Peyer's patch (tissue), 4 donors: ENCODE results near the gene QPCT. TPM values are rescaled to one million over a fixed set of nuclear protein-coding genes. Genes with fewer than 3 reads are reported as not detected.

ENCODE experiments used
- DNase-seq, 3 donors: peaks; one replicate each; pipeline ENCODE4 v3.0.0-alpha.2; 2017 to 2019
- H3K27ac ChIP-seq, 4 donors: fragments of 200-600 bp; sonication (generic); one replicate each; pipeline ENCODE4 v1.5.1; 2016 to 2019
- H3K27me3 ChIP-seq, 2 donors: fragments of 200-600 bp; sonication (generic); one replicate each; pipeline ENCODE4 v1.5.1; 2019
- H3K36me3 ChIP-seq, 3 donors: fragments of 200-600 bp; sonication (generic); one replicate each; pipeline ENCODE4 v1.5.1; 2016 to 2019
- H3K4me1 ChIP-seq, 4 donors: fragments of 200-600 bp; sonication (generic); one replicate each; pipeline ENCODE4 v1.5.1; 2016 to 2019
- H3K4me3 ChIP-seq, 4 donors: fragments of 200-600 bp; sonication (generic); 1 replicate in 3 of 4; 2 replicates in 1 of 4; pipeline ENCODE4 v1.5.1; 2016 to 2019; ENCODE audit warnings: mild to moderate bottlenecking in 1 of 4
- H3K9me3 ChIP-seq, 4 donors: fragments of 200-600 bp; sonication (generic); one replicate each; pipeline ENCODE4 v1.5.1; 2016 to 2019; ENCODE audit warnings: mild to moderate bottlenecking in 1 of 4
- CTCF ChIP-seq, 6 experiments: fragments of 450-650 bp in 4 of 6; fragments of 200-600 bp in 2 of 6; sonication (generic) in 1 of 6; IDR thresholded peaks; one replicate each; pipeline ENCODE4 v1.5.1; 2017 to 2019; ENCODE audit warnings: antibody characterized with exemption in 6 of 6, mild to moderate bottlenecking in 3 of 6, moderate library complexity in 1 of 6
- POLR2A ChIP-seq, 2 donors: fragments of 450-650 bp; IDR thresholded peaks; one replicate each; pipeline ENCODE4 v1.5.1; 2017; ENCODE audit warnings: antibody characterized with exemption in 2 of 2, mild to moderate bottlenecking in 2 of 2, moderate library complexity in 2 of 2
- total RNA-seq, 4 donors: library from RNA; depleted of rRNA; stranded (reverse); fragments of >200 nt; gene quantifications; one replicate each; pipeline ENCODE4 v1.1.0, GENCODE V29; 2016

QPCT gene
- total RNA-seq, 4 donors from 2014 or later, result 0.66 to 1.6 (median 0.88) TPM; not detected in 1

DNA sequence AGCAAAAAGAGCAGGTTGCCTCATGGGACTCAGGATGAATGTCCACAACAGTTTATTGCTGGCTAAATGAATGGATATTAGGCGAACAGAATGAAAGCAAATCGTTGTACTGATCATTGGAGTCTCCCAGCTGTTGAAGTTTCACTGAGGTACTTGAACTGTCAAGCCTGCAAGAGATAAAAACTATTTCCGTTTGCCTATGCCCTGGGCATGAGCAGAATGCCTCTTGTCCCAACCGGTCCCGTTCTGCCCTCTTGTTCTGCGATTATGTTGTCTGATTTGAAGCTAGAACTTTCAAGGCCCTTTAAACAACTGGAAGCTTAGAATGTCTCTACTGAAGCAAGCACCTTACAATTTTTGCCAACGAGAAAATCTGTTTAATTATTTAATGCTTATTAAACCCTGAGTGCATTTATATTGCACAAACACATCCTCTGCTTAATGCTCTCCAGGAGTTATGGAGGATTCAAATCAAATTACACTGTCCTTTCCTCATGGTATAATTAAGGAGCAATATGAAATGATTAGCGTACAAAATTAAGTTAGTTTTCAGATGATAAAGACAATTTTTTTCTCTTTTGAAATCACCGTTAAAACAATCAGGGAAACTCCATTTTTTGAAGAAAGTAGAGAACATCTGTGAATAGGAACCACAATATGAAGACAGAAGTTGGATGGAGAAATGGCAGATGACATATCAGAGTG is 17.7 kb downstream of the QPCT start:
- Histone ChIP-seq H3K4me1 (no peaks in the 10 kb centered on the region), H3K27ac (no peak overlapping the region), H3K27me3 (no peaks in the 10 kb centered on the region), H3K9me3 (no peaks in the 10 kb centered on the region), H3K4me3 (no peak overlapping the region), H3K36me3 (no peaks in the 10 kb centered on the region)
- no peak for TF ChIP-seq CTCF (IDR thresholded peaks at IDR 0.05)
- TF ChIP-seq POLR2A (IDR thresholded peaks at IDR 0.05), result no peak
- DNase-seq, result no peak

DNA sequence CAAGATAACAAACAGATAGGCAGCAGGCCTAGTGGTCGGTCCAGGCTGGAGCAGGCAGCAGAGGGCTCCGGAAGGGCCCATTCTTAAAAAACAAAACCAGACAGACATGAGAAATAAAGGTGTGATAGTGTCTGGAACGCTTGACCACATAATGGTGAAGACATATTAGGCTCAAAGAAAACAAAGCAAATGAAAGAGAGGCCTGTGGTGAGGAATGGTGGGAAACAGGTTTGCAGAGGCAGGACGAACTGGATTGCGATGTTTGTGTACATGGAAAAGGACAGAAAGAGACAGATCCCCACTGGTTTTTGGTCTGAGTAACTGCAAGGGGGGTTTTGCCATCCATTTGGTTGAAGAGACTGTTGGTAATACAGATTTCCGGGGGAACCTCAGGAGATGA is 19.9 kb downstream of the QPCT start:
- DNase-seq, result no peak
- H3K9me3 ChIP-seq, result no peaks in the 10 kb centered on the region
- H3K4me1 ChIP-seq, result no peaks in the 10 kb centered on the region
- H3K27me3 ChIP-seq, result no peaks in the 10 kb centered on the region
- H3K4me3 ChIP-seq, result no peak overlapping the region
- H3K36me3 ChIP-seq, result no peaks in the 10 kb centered on the region
- no peak overlapping the region for H3K27ac ChIP-seq
- TF ChIP-seq CTCF (IDR thresholded peaks at IDR 0.05), result no peak
- no peak for TF ChIP-seq POLR2A (IDR thresholded peaks at IDR 0.05)

DNA sequence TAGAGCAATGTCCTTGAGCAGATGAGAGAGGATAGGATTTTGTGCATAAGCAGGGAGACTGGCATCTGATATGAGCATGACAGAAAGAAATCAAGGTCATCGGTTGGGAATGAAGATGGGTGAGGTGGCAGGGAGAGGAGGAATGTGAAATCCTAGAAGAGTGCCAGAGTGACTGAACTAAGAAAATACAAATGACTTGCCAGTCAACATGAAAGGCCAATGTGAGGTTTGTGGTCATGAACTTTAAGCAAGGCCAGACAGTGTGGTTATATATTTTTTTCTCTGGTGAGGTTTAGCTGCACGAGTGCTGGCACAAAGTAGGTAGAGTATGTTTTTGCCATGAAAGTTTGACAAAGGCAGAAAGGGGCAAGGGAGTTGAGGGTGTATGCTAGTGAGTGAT is 21.2 kb downstream of the QPCT start:
- no peaks in the 10 kb centered on the region for H3K4me1 ChIP-seq
- no peaks in the 10 kb centered on the region for H3K9me3 ChIP-seq
- no peak overlapping the region for H3K27ac ChIP-seq
- H3K4me3 ChIP-seq, result no peak overlapping the region
- DNase-seq, result no peak
- H3K36me3 ChIP-seq, result no peaks in the 10 kb centered on the region
- TF ChIP-seq POLR2A (IDR thresholded peaks at IDR 0.05) (no peak), CTCF (IDR thresholded peaks at IDR 0.05) (no peak)
- no peaks in the 10 kb centered on the region for H3K27me3 ChIP-seq

DNA sequence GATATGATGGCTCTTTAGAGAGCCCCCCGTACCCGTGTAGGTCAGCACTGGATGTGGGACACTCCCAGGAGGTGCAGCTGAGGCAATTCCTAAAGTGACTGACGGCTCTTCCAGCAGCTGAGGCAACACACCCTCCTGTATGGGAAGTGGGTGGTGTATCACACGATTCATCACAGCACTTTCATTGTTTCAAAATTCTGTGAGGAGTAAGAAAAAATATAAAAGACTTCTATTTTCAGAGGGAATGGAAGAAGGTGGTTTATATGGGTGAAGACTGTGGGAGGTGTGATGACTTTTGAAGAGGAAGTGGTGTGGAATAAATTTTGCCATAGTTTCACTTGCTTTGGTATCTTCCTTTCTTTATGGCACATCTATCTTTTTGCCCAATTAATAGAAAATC is 22.3 kb downstream of the QPCT start:
- no peak for DNase-seq
- TF ChIP-seq POLR2A (IDR thresholded peaks at IDR 0.05) (no peak), CTCF (IDR thresholded peaks at IDR 0.05) (no peak)
- H3K27me3 ChIP-seq, result no peaks in the 10 kb centered on the region
- H3K4me1 ChIP-seq, result no peaks in the 10 kb centered on the region
- no peak overlapping the region for H3K4me3 ChIP-seq
- no peak overlapping the region for H3K27ac ChIP-seq
- H3K9me3 ChIP-seq, result no peaks in the 10 kb centered on the region
- H3K36me3 ChIP-seq, result no peaks in the 10 kb centered on the region

DNA sequence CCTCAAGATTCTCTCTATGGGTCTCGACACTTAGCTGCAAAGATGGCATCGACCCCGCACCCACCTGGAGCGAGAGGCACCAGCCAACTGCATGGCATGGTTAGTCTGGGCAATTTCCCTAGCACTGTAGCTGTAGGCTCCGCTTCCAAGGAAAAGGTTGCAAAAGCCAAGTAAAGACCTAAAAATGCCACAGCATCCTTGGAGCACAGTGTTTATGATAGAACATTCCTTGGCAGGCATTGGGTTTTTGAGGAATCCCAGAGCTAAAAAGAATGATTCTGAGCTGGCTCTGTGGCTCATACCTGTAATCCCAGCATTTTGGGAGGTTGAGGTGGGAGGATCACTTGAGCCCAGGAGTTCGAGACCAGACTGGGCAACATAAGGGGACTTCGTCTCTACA is 22.9 kb downstream of the QPCT start:
- TF ChIP-seq POLR2A (IDR thresholded peaks at IDR 0.05) (no peak), CTCF (IDR thresholded peaks at IDR 0.05) (no peak)
- H3K27me3 ChIP-seq, result no peaks in the 10 kb centered on the region
- no peaks in the 10 kb centered on the region for H3K36me3 ChIP-seq
- no peak overlapping the region for H3K27ac ChIP-seq
- H3K4me1 ChIP-seq, result no peaks in the 10 kb centered on the region
- H3K9me3 ChIP-seq, result no peaks in the 10 kb centered on the region
- no peak overlapping the region for H3K4me3 ChIP-seq
- DNase-seq, result no peak

- Histone ChIP-seq H3K4me1 (no peaks in the 10 kb centered on the region), H3K27me3 (no peaks in the 10 kb centered on the region), H3K4me3 (no peak overlapping the region), H3K27ac (no peak overlapping the region), H3K9me3 (no peaks in the 10 kb centered on the region), H3K36me3 (no peaks in the 10 kb centered on the region)
- TF ChIP-seq POLR2A (IDR thresholded peaks at IDR 0.05), result no peak
- TF ChIP-seq CTCF (IDR thresholded peaks at IDR 0.05), result no peak
- no peak for DNase-seq
Observed at GRCh38 chr2:37367984-37368383, 23.6 kb downstream of the QPCT start.
